Measurements from ENCODE around the gene BTN3A1.

Gene BTN3A1

GRCh38 chr6:26360451-26361416 lies 41.3 kb upstream of the BTN3A1 start:
- no peak for DNase-seq (ENCODE audit: low read depth in 1 of 2, low spot score in 1 of 2)
- Histone ChIP-seq H3K4me3 (replicated peaks; ENCODE audit: insufficient read depth, low read length) (no peak overlapping the region), H3K27ac (replicated peaks) (no peak overlapping the region), H3K27me3 (ENCODE audit: insufficient read depth, poor library complexity, severe bottlenecking) (no peaks in the 10 kb centered on the region)
- TF ChIP-seq POLR2AphosphoS5 (IDR thresholded peaks at IDR 0.05; ENCODE audit: low read depth) = no peak
- TF ChIP-seq CTCF (IDR thresholded peaks at IDR 0.05; ENCODE audit: insufficient read depth, low read length) = no peak
- TF ChIP-seq REST (IDR thresholded peaks at IDR 0.05; ENCODE audit: insufficient replicate concordance, low read depth) = no peak
- no peak for TF ChIP-seq SPI1 (IDR thresholded peaks at IDR 0.05; ENCODE audit: borderline replicate concordance, low read depth)
- no peak for TF ChIP-seq GABPA (IDR thresholded peaks at IDR 0.05; ENCODE audit: low read depth)

- H3K27me3 ChIP-seq (ENCODE audit: insufficient read depth, poor library complexity, severe bottlenecking) = no peaks in the 10 kb centered on the region
- no peak overlapping the region for H3K4me3 ChIP-seq (replicated peaks; ENCODE audit: insufficient read depth, low read length)
- TF ChIP-seq POLR2AphosphoS5 (IDR thresholded peaks at IDR 0.05; ENCODE audit: low read depth) (no peak), SPI1 (IDR thresholded peaks at IDR 0.05; ENCODE audit: borderline replicate concordance, low read depth) (no peak), CTCF (IDR thresholded peaks at IDR 0.05; ENCODE audit: insufficient read depth, low read length) (no peak), GABPA (IDR thresholded peaks at IDR 0.05; ENCODE audit: low read depth) (no peak), REST (IDR thresholded peaks at IDR 0.05; ENCODE audit: insufficient replicate concordance, low read depth) (no peak)
- H3K27ac ChIP-seq (replicated peaks) = no peak overlapping the region
- DNase-seq (ENCODE audit: low read depth in 1 of 2, low spot score in 1 of 2) = no peak
Observed at GRCh38 chr6:26361544-26361943, 40.5 kb upstream of the BTN3A1 start.

- TF ChIP-seq CTCF (IDR thresholded peaks at IDR 0.05; ENCODE audit: insufficient read depth, low read length) (no peak), POLR2AphosphoS5 (IDR thresholded peaks at IDR 0.05; ENCODE audit: low read depth) (no peak), SPI1 (IDR thresholded peaks at IDR 0.05; ENCODE audit: borderline replicate concordance, low read depth) (no peak), GABPA (IDR thresholded peaks at IDR 0.05; ENCODE audit: low read depth) (no peak), REST (IDR thresholded peaks at IDR 0.05; ENCODE audit: insufficient replicate concordance, low read depth) (no peak)
- no peak for DNase-seq (ENCODE audit: low read depth in 1 of 2, low spot score in 1 of 2)
- Histone ChIP-seq H3K27ac (replicated peaks) (no peak overlapping the region), H3K27me3 (ENCODE audit: insufficient read depth, poor library complexity, severe bottlenecking) (no peaks in the 10 kb centered on the region), H3K4me3 (replicated peaks; ENCODE audit: insufficient read depth, low read length) (no peak overlapping the region)
Observed at GRCh38 chr6:26362093-26362835, 39.8 kb upstream of the BTN3A1 start.
